RWPE2 (cell line): ENCODE results near the gene SLC35F3.

Experiments
- ATAC-seq: fragments of 200-7000 bp; cut with Tn5 transposase; 3 replicates; pipeline ENCODE4 v1.9.1; 2021; ENCODE audit warnings: low read depth
- DNase-seq: peaks from one replicate; pipeline ENCODE4 v3.0.0-alpha.2; 2020; ENCODE audit warnings: low spot score
- H3K27ac ChIP-seq: fragments of 450-650 bp; 2 replicates; pipeline ENCODE4 v1.5.1; 2017; ENCODE audit warnings: mild to moderate bottlenecking; ENCODE audit not compliant: poor library complexity, severe bottlenecking
- H3K27me3 ChIP-seq: fragments of 250-450 bp; sonication (Bioruptor Pico); 2 replicates; pipeline ENCODE4 v1.5.1; 2021; ENCODE audit warnings: mild to moderate bottlenecking, moderate library complexity; ENCODE audit not compliant: insufficient read depth, poor library complexity, severe bottlenecking
- H3K36me3 ChIP-seq: fragments of 250-450 bp; sonication (Bioruptor Pico); 2 replicates; pipeline ENCODE4 v1.5.1; 2020; ENCODE audit warnings: low read depth, mild to moderate bottlenecking, moderate library complexity
- H3K4me1 ChIP-seq: fragments of 250-450 bp; sonication (Bioruptor Pico); 2 replicates; pipeline ENCODE4 v1.5.1; 2021; ENCODE audit warnings: mild to moderate bottlenecking, moderate library complexity; ENCODE audit not compliant: insufficient read depth, poor library complexity, severe bottlenecking
- H3K4me3 ChIP-seq: fragments of 250-450 bp; sonication (Bioruptor Pico); 2 replicates; pipeline ENCODE4 v1.5.1; 2021; ENCODE audit warnings: mild to moderate bottlenecking, moderate library complexity; ENCODE audit not compliant: severe bottlenecking
- H3K9me3 ChIP-seq: fragments of 250-450 bp; sonication (Bioruptor Pico); 2 replicates; pipeline ENCODE4 v1.5.1; 2021; ENCODE audit warnings: mild to moderate bottlenecking, moderate library complexity; ENCODE audit not compliant: severe bottlenecking
- CTCF ChIP-seq: fragments of 450-650 bp; IDR thresholded peaks from one replicate; pipeline ENCODE4 v1.5.1; 2017; ENCODE audit warnings: mild to moderate bottlenecking, moderate library complexity; ENCODE audit not compliant: poor library complexity, severe bottlenecking

Gene SLC35F3

GRCh38 chr1:234106032-234106431 lies 201.6 kb downstream of the SLC35F3 start:
- no peak for TF ChIP-seq CTCF
- no peak for ATAC-seq

DNA sequence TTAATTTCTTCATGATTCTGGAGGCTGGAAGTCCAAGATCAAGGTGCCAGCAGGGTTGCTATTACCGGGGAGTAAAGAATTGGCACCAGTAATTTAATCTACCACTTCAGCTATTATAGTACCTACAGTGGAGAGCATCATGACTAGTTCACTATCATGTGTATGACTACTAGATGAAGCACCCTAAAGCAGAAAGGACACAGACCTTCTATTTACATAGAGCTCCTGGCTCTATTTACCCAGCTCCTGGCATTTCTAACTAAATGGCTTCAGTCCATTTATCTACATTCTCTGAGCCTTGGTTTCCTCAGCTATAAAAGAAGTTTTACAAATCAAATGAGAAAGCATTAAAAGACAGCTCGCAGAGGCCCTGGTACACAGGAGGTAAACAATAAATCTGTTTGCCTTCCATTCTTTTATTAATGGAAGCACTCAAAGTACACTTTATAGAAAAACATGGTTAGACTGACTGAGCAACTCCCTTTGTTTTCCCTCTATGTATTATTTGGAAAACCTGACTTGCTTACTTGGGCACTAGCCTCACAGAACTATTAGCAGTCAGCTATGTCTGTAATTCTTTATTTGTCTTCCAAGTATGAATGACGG lies 203.0 kb downstream of the SLC35F3 start:
- H3K9me3 ChIP-seq, result no peaks in the 10 kb centered on the region
- H3K36me3 ChIP-seq, result no peaks in the 10 kb centered on the region
- no peak overlapping the region for H3K27ac ChIP-seq
- ATAC-seq (no peak), DNase-seq (no peak)
- no peak for TF ChIP-seq CTCF
- H3K4me1 ChIP-seq, result no peaks in the 10 kb centered on the region
- H3K27me3 ChIP-seq, result no peaks in the 10 kb centered on the region
- no peak overlapping the region for H3K4me3 ChIP-seq

More at GRCh38 chr1:234106032-234106431, 201.6 kb downstream of the SLC35F3 start:
- DNase-seq, result no peak
- H3K4me3 ChIP-seq, result no peak overlapping the region
- no peaks in the 10 kb centered on the region for H3K9me3 ChIP-seq
- no peaks in the 10 kb centered on the region for H3K4me1 ChIP-seq
- no peak overlapping the region for H3K27ac ChIP-seq
- no peaks in the 10 kb centered on the region for H3K36me3 ChIP-seq
- no peaks in the 10 kb centered on the region for H3K27me3 ChIP-seq

- Histone ChIP-seq H3K4me3 (no peak overlapping the region), H3K36me3 (no peaks in the 10 kb centered on the region), H3K27me3 (no peaks in the 10 kb centered on the region), H3K4me1 (no peaks in the 10 kb centered on the region), H3K9me3 (no peaks in the 10 kb centered on the region), H3K27ac (no peak overlapping the region)
- no peak for TF ChIP-seq CTCF
- ATAC-seq (peak; percentile 77), DNase-seq (no peak)
Measured at GRCh38 chr1:234108921-234109320, 204.4 kb downstream of the SLC35F3 start.

DNA sequence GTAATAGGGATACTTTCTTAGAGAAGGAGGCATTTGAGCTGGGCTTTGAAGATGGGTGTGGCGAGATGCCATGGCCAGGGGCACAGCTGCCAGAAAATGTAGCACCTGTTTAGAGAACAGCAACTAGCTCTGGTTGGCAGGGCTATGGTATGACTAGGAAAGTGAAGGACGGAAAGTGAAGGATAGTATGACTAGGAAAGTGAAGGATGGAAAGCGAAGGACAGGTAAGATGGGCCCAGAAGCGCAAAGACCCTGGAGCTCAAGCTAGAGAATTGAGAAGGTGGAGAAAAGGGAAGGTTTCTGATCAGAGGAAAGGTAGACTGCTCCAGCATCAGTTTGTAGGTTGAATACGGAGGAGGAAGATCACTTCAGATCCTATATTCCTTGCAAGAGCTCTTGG lies 205.4 kb downstream of the SLC35F3 start:
- Histone ChIP-seq H3K36me3 (no peaks in the 10 kb centered on the region), H3K27ac (no peak overlapping the region), H3K4me3 (no peak overlapping the region), H3K9me3 (no peaks in the 10 kb centered on the region), H3K4me1 (peaks cover 4% of the 10 kb centered on the region), H3K27me3 (no peaks in the 10 kb centered on the region)
- TF ChIP-seq CTCF, result no peak
- ATAC-seq, result no peak
- DNase-seq, result no peak

GRCh38 chr1:234111458-234112142 lies 207.1 kb downstream of the SLC35F3 start:
- Histone ChIP-seq H3K27ac (no peak overlapping the region), H3K4me3 (no peak overlapping the region), H3K4me1 (peaks cover 7% of the 10 kb centered on the region), H3K27me3 (no peaks in the 10 kb centered on the region), H3K36me3 (no peaks in the 10 kb centered on the region), H3K9me3 (no peaks in the 10 kb centered on the region)
- TF ChIP-seq CTCF, result peak; percentile 25
- no peak for DNase-seq
- 0 out of 3 replicates have a peak, but pooled peaks have one; percentile 33 for ATAC-seq
